PFSK-1 (cell line): ENCODE results near the gene SGIP1.

Experiments used
- FOXP2 ChIP-seq: optimal IDR thresholded peaks from 2 replicates; pipeline ENCODE3; 2011; ENCODE audit warnings: borderline replicate concordance, control low read depth, inconsistent platforms; ENCODE audit not compliant: insufficient read depth; ENCODE audit errors: extremely low read length, extremely low read depth
- POLR2AphosphoS5 ChIP-seq: IDR thresholded peaks from 2 replicates; pipeline ENCODE4 v1.6.1; 2012; ENCODE audit warnings: low read depth, mild to moderate bottlenecking, control low read depth, low read length, moderate library complexity
- SIN3A ChIP-seq: IDR thresholded peaks from 2 replicates; pipeline ENCODE4 v1.6.1; 2012; ENCODE audit warnings: mild to moderate bottlenecking, low read length, moderate library complexity, borderline replicate concordance; ENCODE audit not compliant: insufficient read depth
- TAF1 ChIP-seq: IDR thresholded peaks from 2 replicates; pipeline ENCODE4 v1.6.1; 2012; ENCODE audit warnings: low read length, control low read depth, borderline replicate concordance; ENCODE audit not compliant: insufficient read depth
- TF ChIP-seq, protein P1 (sequence below), 2 experiments: IDR thresholded peaks; 2 replicates each; pipeline versions ENCODE4 v1.6.1 to v1.8.0; 2011 to 2012; ENCODE audit warnings: low read depth in 2 of 2, low read length in 2 of 2, control low read depth in 1 of 2, inconsistent platforms in 1 of 2, mild to moderate bottlenecking in 1 of 2, moderate library complexity in 1 of 2; ENCODE audit not compliant: insufficient read depth in 1 of 2

Gene SGIP1

DNA sequence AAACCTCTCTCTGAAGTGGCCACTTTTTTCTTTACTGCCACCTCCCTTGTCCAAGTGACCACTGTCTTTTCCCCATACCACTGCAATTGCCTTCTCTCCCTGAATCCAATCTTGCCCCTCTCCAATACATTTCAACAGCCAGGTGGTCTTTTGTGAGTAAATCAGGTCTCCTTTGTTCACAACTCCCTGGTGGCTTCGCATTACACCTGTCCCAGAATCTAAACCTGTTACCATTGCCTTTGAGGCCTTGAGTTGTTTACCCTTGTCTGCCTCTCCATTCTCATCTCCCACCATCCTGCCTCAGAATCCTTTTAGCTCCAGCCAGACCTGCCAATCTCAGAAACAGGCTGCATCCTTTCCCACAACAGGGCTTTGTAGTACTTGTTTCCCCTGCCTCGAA is 196.5 kb downstream of the SGIP1 start:
- TF ChIP-seq FOXP2 (no peak), POLR2AphosphoS5 (no peak), SIN3A (no peak), TAF1 (no peak)
- TF ChIP-seq, protein P1, sequence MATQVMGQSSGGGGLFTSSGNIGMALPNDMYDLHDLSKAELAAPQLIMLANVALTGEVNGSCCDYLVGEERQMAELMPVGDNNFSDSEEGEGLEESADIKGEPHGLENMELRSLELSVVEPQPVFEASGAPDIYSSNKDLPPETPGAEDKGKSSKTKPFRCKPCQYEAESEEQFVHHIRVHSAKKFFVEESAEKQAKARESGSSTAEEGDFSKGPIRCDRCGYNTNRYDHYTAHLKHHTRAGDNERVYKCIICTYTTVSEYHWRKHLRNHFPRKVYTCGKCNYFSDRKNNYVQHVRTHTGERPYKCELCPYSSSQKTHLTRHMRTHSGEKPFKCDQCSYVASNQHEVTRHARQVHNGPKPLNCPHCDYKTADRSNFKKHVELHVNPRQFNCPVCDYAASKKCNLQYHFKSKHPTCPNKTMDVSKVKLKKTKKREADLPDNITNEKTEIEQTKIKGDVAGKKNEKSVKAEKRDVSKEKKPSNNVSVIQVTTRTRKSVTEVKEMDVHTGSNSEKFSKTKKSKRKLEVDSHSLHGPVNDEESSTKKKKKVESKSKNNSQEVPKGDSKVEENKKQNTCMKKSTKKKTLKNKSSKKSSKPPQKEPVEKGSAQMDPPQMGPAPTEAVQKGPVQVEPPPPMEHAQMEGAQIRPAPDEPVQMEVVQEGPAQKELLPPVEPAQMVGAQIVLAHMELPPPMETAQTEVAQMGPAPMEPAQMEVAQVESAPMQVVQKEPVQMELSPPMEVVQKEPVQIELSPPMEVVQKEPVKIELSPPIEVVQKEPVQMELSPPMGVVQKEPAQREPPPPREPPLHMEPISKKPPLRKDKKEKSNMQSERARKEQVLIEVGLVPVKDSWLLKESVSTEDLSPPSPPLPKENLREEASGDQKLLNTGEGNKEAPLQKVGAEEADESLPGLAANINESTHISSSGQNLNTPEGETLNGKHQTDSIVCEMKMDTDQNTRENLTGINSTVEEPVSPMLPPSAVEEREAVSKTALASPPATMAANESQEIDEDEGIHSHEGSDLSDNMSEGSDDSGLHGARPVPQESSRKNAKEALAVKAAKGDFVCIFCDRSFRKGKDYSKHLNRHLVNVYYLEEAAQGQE (IDR thresholded peaks at IDR 0.05; ENCODE audit: insufficient read depth in 1 of 2, low read depth in 2 of 2, low read length in 2 of 2) = no peak

DNA sequence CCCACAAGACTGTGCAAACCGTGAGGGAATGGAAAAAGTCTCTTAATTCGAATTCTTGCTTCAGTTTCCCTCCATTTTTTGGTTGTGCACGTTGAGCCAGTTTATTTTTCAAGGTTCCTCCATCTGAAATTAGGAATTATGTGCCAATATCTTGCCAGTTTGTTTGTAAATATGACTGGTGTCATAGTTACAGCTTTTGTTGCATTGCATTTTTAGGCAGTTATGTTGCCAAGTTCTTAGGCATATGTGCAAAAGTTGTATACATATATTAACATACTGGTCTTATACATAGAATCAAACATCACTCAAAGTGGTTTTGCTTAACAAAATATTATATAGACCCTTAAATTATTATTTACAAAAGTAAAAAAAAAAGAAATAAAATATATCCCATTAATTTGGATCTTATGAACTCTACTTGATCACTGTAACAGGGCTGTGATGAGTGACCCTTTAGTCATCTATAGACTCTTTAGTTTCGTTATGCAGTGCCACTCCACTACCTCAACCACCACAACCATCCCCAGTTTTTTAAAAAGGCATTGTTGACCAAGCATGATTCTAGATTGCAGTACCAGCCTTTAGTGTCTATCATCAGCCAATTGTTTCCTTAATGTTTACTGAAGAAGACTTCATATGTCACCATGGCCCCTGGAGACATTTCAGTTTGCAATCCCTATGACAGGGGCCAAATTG is 197.4 kb downstream of the SGIP1 start:
- TF ChIP-seq TAF1 = no peak
- TF ChIP-seq, protein P1 (IDR thresholded peaks at IDR 0.05; ENCODE audit: insufficient read depth in 1 of 2, low read depth in 2 of 2, low read length in 2 of 2) = no peak
- no peak for TF ChIP-seq POLR2AphosphoS5
- no peak for TF ChIP-seq FOXP2
- TF ChIP-seq SIN3A = no peak

DNA sequence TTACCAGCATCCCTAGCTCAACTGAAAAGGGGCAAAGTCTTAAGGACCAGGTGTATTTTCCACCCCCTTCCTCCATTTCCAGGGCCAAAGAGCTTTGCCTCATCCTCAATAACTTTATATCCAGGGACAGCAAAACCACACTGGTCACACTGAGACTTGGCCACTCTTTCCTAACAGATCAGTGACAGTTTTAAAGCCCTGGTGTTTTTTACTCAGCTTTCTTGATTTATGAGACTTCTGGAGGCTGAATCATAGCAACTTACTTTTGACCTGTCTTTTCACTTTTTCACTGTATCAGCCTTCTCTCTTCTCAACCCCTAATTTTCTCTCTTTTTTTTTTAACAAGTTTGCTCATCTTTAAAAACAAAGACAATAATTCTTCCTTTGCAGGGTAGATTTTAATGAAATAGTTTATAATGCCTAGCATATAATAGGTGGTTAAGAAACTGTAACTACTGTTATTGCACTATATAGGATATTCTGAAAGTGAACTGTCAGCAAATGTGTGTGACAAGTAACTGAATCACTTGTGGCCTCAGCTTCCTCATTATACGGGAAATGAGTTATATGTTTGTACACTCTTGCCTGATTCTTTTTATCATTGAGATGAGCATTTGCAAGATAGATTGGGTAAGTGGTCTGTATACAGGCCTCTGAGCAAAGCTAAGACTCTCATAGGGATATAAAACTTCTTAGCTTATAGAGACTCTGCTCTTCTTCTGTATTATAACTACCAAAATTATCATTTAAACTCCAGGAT is 198.6 kb downstream of the SGIP1 start:
- TF ChIP-seq TAF1 (no peak), POLR2AphosphoS5 (no peak), SIN3A (no peak), FOXP2 (no peak)
- TF ChIP-seq, protein P1 (IDR thresholded peaks at IDR 0.05; ENCODE audit: insufficient read depth in 1 of 2, low read depth in 2 of 2, low read length in 2 of 2) = no peak

DNA sequence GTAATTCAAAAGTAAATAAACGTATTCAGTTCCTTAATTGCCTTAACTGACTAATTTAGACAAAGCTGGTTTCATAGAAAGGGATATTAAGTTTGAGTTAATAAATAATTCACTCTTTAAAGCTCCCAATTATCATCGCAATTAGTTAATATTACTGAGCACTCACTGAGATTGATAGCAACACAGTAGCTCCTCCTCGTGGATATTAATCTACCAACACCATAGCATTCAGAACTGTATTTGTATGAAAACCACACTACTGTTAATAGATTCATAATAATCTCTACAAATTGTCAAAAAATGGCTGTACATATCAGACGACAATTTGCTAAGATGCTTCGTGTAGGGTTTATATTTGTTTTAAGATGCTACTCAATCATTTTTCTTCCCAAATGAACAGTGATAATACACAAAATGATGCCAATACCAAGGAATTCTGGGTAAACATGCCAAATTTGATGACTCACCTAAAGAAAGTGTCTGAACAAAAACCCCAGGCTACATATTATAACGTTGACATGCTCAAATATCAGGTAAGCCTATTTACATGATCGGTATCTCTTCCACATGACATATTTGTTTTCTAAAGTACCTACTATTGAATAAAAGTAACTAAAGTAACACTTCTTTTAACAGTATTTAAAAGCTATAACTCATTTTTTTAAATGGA is 199.5 kb downstream of the SGIP1 start:
- TF ChIP-seq, protein P1 (IDR thresholded peaks at IDR 0.05; ENCODE audit: insufficient read depth in 1 of 2, low read depth in 2 of 2, low read length in 2 of 2) = no peak
- TF ChIP-seq FOXP2 (no peak), SIN3A (no peak), TAF1 (no peak), POLR2AphosphoS5 (no peak)
